AG09319 (cell line): ENCODE results near the gene CFAP100.
A peak's percentile ranks its signal among the peaks of the same experiment; 100 is the strongest.

Source experiments
- DNase-seq: peaks from one replicate; pipeline ENCODE4 v3.0.0-alpha.2; 2010; ENCODE audit warnings: low read depth; ENCODE audit errors: extremely low read depth
- CTCF ChIP-seq: IDR thresholded peaks from 2 replicates; pipeline ENCODE4 v1.5.1; 2011; ENCODE audit warnings: low read depth, mild to moderate bottlenecking, inconsistent platforms, low read length, moderate library complexity

Gene CFAP100

DNA sequence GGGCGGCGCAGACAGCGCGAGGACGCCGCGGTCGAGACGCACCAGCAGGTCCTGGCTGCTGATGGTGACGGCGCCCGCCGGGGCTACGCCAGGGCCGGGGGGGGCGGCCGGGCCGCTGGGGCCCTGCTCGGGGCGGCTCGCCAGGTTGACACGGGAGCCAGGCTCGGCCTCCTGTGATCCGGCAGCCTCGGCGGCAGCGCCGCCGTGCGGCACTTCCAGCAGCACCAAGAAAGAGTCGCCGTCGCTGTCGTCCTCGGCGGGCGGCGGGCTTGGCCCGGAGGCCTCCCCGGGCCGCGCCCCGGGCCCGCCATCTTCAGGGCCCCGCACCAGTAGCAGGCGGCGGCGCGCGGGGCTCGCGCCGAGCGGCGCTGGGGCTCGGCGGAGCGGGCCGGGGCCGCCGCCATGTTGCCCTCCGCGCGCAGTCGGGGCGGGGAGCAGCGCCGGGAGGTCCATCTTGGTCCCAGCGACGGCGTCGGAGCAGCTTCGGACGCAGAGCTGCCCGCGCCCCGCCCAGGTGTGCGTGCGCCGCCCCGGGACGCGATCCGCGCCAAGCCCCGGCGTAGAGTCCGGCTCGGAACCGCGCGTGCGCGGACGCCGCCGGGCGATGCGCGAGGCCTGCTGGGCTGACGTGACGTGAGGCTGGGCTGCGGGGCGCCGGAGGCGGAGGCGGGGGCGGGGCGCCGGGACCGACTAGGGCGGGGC is 80.9 kb downstream of the CFAP100 start, which contains the start of gene ZXDC:
ZXDC (minus strand) TSS at position 479 of the 702 bp plus-strand sequence; CDS start at position 453, 26 bp downstream.
- peak; percentile 41 for TF ChIP-seq CTCF
- peak; percentile 88 for DNase-seq

- no peak for DNase-seq
- no peak for TF ChIP-seq CTCF
These were observed 81.7 kb downstream of the CFAP100 start for GRCh38 chr3:126476166-126477060.

DNA sequence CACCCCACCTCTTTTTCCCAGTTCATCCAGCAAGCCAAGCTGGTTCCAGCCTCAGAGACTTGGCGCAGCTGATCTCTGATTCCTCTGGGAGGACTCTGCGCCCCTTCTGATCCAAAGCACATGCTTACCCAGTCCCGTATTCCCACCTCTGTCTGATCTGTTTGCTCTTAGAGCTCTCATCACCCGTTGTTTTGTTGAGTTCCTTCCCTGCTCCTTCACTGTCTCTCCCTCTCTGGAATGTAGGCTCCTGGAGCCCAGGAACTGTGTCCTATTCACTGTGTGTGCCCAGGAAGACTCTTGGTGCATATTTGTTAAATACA is 82.3 kb downstream of the CFAP100 start:
- no peak for DNase-seq
- TF ChIP-seq CTCF: no peak

GRCh38 chr3:126478581-126479310 is 84.0 kb downstream of the CFAP100 start:
- no peak for DNase-seq
- no peak for TF ChIP-seq CTCF

DNA sequence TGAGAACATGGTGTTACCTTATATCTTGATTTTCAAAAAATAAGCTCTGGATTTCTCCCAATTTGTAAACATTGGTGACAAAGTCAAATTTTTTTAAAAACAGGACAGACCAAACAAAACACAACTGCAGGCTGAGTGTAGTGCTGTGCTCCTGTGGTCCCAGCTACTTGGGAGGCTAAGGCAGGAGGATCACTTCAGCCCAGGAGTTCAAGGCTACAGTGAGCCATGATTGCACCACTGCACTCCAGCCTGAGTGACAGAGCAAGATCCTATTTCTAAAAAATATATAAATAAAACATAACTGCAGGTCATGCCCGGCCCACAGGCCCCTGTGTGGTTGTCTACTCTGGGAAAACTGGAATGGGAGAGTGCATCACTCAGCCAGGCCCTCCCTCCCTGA is 84.9 kb downstream of the CFAP100 start:
- no peak for TF ChIP-seq CTCF
- no peak for DNase-seq

DNA sequence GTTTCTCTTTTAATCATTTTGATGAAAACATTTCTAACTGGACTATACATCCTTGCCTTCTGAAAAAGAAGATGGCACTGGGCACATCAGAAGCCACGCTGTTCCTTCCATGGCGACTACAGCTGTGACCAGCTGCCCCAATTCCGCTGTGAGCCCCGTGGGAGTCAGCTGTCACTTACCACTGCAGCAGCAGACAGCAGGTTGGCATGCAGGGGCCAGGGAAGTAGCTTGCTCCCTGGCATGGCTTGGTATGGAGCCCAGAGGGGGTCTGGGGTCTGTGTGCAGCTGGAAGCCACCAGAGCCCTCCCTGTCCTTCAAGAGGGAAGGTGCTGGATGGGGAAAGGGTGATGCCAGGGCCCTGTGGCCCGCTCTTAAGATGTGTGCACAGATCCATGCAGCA is 85.5 kb downstream of the CFAP100 start:
- no peak for TF ChIP-seq CTCF
- no peak for DNase-seq
